ENCODE data around the gene COX6B1.

GRCh38 chr19:35666251-35666913 is 18.3 kb downstream of the COX6B1 start, which contains the start of gene UPK1A:
- TF ChIP-seq CTCF (IDR thresholded peaks at IDR 0.05; ENCODE audit: insufficient read depth, low read length) (no peak), REST (IDR thresholded peaks at IDR 0.05; ENCODE audit: insufficient replicate concordance, low read depth) (no peak), POLR2AphosphoS5 (IDR thresholded peaks at IDR 0.05; ENCODE audit: low read depth) (no peak), SPI1 (IDR thresholded peaks at IDR 0.05; ENCODE audit: borderline replicate concordance, low read depth) (no peak)
